Keratinocyte (primary cell): ENCODE data around the gene ECE1.

Experiments used
- CTCF ChIP-seq, 3 experiments: IDR thresholded peaks in 1 of 3; conservative IDR thresholded peaks in 1 of 3; optimal IDR thresholded peaks in 1 of 3; 2 replicates in 2 of 3; 3 replicates in 1 of 3; pipeline versions ENCODE3 to v1.5.1; 2011; ENCODE audit warnings: low read length in 3 of 3, mild to moderate bottlenecking in 3 of 3, moderate library complexity in 2 of 3, control low read depth in 1 of 3, inconsistent platforms in 1 of 3; ENCODE audit not compliant: insufficient read depth in 2 of 3; ENCODE audit errors: extremely low read depth in 1 of 3
- EZH2 ChIP-seq: IDR thresholded peaks from one replicate; pipeline ENCODE4 v1.6.1; 2012; ENCODE audit warnings: inconsistent platforms, mild to moderate bottlenecking, low read length, moderate library complexity

DNA sequence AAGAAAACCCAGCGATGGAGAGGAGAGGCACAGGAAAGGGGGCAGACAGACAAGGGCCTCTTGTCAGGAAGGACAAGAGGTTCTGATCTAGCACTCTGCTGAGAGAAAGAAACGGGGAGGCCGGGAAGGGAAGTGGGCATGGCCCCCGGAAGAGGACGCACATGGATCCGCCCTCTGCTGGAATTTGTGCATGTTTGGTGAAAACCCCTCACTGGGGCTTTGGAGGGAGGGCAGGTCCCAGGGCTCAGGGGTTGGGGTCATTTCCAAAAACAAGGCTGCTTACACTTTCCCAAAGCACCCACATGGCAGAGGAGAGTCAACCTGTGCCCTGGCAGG is 32.4 kb upstream of the ECE1 start:
- TF ChIP-seq EZH2 (no peak), CTCF (optimal IDR thresholded peaks at IDR 0.05 in 1 of 3, IDR thresholded peaks at IDR 0.05 in 1 of 3, conservative IDR thresholded peaks at IDR 0.05 in 1 of 3; ENCODE audit: extremely low read depth in 1 of 3, insufficient read depth in 2 of 3, low read length in 3 of 3) (no peak)
